Measurements from ENCODE around the gene ARHGAP1. TPM values are rescaled to one million over a fixed set of nuclear protein-coding genes. Genes with fewer than 3 reads are reported as not detected.
A peak's percentile ranks its signal among the peaks of the same experiment; 100 is the strongest.

The ARHGAP1 gene
- total and polyA plus RNA-seq, 8 donors: 18.7 to 51.1 (median 28.4) TPM

DNA sequence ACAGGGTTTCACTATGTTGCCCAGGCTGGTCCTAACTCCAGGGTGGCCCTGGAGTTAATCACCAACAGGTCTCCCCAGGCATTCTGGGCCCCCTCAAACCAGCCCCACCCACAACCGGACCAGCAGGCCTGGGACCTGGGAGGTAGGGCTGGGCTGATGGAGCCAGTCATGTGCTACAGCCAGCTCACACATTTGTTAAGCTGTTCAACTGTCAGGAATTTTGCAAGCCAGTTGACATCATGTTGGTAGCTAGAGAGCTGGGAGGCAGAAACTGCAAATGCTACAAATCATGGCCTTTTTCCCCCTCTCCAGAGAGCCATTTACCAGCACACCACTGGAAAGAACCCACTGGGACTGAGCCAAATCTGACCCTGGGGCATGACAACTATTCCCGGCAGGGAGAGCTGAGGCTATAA, 6.8 kb downstream of the ARHGAP1 start:
- no peak for FAIRE-seq
- H3K9me3 ChIP-seq: no peaks in the 10 kb centered on the region
- H3K27ac ChIP-seq: no peak overlapping the region
- H3K27me3 ChIP-seq: no peaks in the 10 kb centered on the region
- DNase-seq: no peak
- WGBS, 2 donors: 82 to 88% methylated on average over 2 of the region's 2 CpGs
- ATAC-seq: no peak
- H3K4me3 ChIP-seq: no peak overlapping the region
- TF ChIP-seq, protein P1, sequence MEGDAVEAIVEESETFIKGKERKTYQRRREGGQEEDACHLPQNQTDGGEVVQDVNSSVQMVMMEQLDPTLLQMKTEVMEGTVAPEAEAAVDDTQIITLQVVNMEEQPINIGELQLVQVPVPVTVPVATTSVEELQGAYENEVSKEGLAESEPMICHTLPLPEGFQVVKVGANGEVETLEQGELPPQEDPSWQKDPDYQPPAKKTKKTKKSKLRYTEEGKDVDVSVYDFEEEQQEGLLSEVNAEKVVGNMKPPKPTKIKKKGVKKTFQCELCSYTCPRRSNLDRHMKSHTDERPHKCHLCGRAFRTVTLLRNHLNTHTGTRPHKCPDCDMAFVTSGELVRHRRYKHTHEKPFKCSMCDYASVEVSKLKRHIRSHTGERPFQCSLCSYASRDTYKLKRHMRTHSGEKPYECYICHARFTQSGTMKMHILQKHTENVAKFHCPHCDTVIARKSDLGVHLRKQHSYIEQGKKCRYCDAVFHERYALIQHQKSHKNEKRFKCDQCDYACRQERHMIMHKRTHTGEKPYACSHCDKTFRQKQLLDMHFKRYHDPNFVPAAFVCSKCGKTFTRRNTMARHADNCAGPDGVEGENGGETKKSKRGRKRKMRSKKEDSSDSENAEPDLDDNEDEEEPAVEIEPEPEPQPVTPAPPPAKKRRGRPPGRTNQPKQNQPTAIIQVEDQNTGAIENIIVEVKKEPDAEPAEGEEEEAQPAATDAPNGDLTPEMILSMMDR (IDR thresholded peaks at IDR 0.05): no peak
- H3K36me3 ChIP-seq: peaks cover 0 to 32% (median 15%) of the 10 kb centered on the region in 3 donors
- peaks cover 0 to 4% (median 0%) of the 10 kb centered on the region in 3 donors for H3K4me1 ChIP-seq
- intact Hi-C loops (cut with DNase I): no loop called here

DNA sequence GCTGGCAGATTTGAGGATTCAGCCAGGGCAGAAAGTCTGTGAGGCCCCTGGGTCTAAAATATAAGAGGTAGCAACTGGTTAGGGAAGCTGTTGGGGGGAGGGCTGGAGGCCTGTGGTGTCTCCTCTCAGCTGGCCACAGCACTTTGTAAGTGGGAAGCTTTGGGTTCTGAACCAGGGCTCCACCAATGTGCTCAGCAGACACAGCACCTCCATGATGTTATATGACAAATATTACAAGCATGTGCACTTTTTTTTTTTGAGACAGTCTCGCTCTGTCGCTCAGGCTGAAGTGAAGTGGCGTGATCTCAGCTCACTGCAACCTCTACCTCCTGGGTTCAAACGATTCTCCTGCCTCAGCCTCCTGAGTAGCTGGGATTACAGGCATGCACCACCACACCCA, 8.0 kb downstream of the ARHGAP1 start:
- intact Hi-C loops (cut with DNase I): no loop called here
- WGBS, 2 donors: 95 to 97% methylated on average over 4 of the region's 4 CpGs
- H3K36me3 ChIP-seq: peaks cover 0 to 32% (median 15%) of the 10 kb centered on the region in 3 donors
- H3K9me3 ChIP-seq: no peaks in the 10 kb centered on the region
- no peak overlapping the region for H3K27ac ChIP-seq
- peak in 1 of 6 donors; percentile 10 for DNase-seq
- H3K27me3 ChIP-seq: no peaks in the 10 kb centered on the region
- no peaks in the 10 kb centered on the region for H3K4me1 ChIP-seq
- TF ChIP-seq, protein P1 (IDR thresholded peaks at IDR 0.05): no peak
- H3K4me3 ChIP-seq: no peak overlapping the region
- ATAC-seq: no peak
- FAIRE-seq: no peak

DNA sequence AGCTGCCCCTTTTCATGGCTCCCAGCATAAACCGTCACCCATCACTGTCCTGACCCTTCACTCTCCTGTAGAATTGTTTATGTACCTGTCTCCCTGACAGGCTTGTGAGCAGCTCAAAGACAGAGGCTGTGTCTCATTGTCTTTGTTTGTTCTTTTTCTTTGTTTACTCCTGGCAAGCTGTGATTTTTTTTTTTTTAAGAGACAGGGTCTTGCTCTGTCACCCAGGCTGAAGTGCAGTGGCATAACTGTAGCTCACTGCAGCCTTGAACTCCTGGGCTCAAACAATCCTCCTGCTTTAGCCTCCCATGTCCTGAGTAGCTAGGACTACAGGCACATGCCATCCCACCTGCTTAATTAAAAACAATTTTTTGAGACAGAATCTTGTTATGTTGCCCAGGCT, 9.7 kb downstream of the ARHGAP1 start:
- Histone ChIP-seq H3K27ac (no peak overlapping the region), H3K4me1 (no peaks in the 10 kb centered on the region), H3K27me3 (no peaks in the 10 kb centered on the region), H3K9me3 (no peaks in the 10 kb centered on the region), H3K36me3 (peaks cover 0 to 34% (median 14%) of the 10 kb centered on the region in 3 donors), H3K4me3 (no peak overlapping the region)
- peak in 1 of 6 donors; percentile 1 for DNase-seq
- 92 to 94% methylated on average over 1 of the region's 1 CpG for WGBS, 2 donors
- no peak for ATAC-seq
- no peak for FAIRE-seq
- intact Hi-C loops (cut with DNase I): no loop called here
- TF ChIP-seq, protein P1 (IDR thresholded peaks at IDR 0.05): no peak

DNA sequence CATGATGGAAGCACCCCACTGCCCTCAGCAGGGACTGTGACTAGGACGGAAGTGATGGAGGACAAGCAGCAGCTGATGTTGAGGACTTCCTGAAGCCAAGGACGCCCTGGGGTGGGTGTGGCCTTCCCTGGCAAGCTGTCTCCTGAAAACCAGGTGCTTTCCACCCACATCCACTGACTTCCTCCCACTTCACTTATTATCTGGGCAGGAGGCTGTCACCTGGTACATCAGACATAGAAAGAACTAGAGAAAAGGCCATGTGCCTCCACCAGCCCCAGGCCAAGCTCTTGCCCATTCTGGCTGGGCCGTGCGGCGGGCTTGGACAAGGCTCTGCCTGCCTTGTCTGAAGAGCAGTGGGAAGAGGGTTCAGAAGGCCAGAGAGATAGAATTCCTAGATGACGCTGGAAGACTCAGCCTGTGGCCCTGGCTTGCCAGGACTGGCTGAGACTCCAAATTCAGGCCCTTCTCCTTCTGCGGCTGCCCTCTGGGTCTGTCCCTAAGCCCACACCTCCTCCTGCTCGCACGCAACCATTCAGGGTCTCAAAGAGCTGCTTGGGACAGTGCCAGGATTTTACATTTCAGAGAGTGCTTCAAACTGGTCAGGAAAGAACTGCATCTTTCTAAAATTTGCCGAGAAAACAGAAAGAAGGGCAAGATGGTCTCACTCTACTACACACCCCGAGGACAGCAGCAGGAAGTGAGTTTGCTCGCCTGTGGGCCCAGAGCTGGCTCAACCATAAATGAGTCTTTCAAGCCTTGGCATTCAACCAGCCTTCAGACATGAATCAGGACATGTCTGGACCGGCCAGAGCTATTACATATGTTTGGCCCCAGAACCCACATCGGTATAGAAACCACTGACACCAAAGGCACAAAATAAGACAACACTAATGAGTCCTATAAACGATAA, 13.3 kb downstream of the ARHGAP1 start:
- FAIRE-seq: no peak
- WGBS, 2 donors: 84 to 88% methylated on average over 15 of the region's 15 CpGs

More for the DNA sequence above, 13.3 kb downstream of the ARHGAP1 start:
- H3K36me3 ChIP-seq: peaks cover 0 to 7% (median 4%) of the 10 kb centered on the region in 3 donors
- TF ChIP-seq, protein P1 (IDR thresholded peaks at IDR 0.05): no peak
- H3K4me1 ChIP-seq: no peaks in the 10 kb centered on the region
- H3K27me3 ChIP-seq: no peaks in the 10 kb centered on the region
- intact Hi-C loops (cut with DNase I): no loop called here
- no peak overlapping the region for H3K27ac ChIP-seq
- no peak overlapping the region for H3K4me3 ChIP-seq
- ATAC-seq (peak in 2 of 4 donors; percentile 20 to 44), DNase-seq (no peak)
- no peaks in the 10 kb centered on the region for H3K9me3 ChIP-seq
